GM12892 (cell line): Measurements from ENCODE around the gene PHIP.

ENCODE experiments used
- POLR2A ChIP-seq: IDR thresholded peaks from 2 replicates; pipeline ENCODE4 v1.6.1; 2011; ENCODE audit warnings: low read depth, low read length, control low read depth
- TAF1 ChIP-seq: IDR thresholded peaks from 2 replicates; pipeline ENCODE4 v1.6.1; 2011; ENCODE audit warnings: low read depth, mild to moderate bottlenecking, control low read depth, low read length, borderline replicate concordance

GRCh38 chr6:78995946-78996345, 82.1 kb downstream of the PHIP start:
- TF ChIP-seq POLR2A (no peak), TAF1 (no peak)
